ENCODE measurements around the gene TBC1D1.

TBC1D1 gene

DNA sequence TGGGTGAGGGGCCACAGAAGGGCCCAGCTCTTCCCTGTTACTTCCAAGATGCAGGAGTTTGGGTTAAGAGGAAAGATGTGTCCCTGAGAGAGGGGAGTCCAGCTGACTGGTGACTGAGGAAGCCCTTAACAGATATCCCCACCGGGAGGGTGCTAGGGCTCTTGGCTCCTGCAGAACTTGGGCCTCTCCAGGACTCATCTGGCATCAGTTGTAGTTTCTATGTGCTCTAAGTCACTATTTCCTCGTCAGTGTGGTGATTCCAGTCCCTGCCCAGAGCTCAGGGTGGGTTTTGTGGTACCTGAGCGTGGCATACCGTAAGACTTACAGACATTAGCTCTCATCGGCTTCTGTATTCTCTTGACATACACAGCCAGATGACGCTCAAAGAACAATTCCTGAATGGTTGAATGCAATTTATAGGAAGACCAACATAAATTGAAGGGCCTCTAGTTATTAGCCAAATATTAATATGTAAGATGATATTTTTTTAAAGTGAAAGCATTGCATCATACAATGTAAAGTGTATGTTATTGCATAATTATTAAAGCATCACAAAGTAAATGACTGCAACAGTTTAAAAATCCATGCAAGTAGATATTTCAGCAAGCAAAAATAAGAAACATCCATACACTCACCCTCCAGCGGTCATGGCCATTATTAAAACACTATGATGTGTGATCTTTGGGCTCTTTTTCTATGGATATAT is 264.9 kb downstream of the TBC1D1 start:
- no peaks in the 10 kb centered on the region for H3K36me3 ChIP-seq (ENCODE audit: control insufficient read depth in 2 of 2, insufficient read depth in 1 of 2, low read length in 2 of 2)
- H3K9me3 ChIP-seq (ENCODE audit: control insufficient read depth, insufficient read depth, low read depth, low read length): no peaks in the 10 kb centered on the region
- no peak overlapping the region for H3K4me3 ChIP-seq (ENCODE audit: low read depth, low read length)
- ChIA-PET POLR2A (interaction anchor here (0.6 to 0.7 kb wide), 2 partner anchors 11 to 87 kb away, joined by 3 read pairs; no protein-coding TSS in a partner anchor), CTCF (interaction anchor here (0.8 kb wide), 1 partner anchor 94 kb away, joined by 5 read pairs; no protein-coding TSS in a partner anchor)
- no peak for TF ChIP-seq ZNF600 (tag by site-specific recombination; IDR thresholded peaks at IDR 0.05)
- TF ChIP-seq GLIS2 (tag by site-specific recombination; IDR thresholded peaks at IDR 0.05): no peak
- TF ChIP-seq ZNF266 (tag by site-specific recombination; IDR thresholded peaks at IDR 0.05; ENCODE audit: low read depth): no peak
- TF ChIP-seq, protein P1, sequence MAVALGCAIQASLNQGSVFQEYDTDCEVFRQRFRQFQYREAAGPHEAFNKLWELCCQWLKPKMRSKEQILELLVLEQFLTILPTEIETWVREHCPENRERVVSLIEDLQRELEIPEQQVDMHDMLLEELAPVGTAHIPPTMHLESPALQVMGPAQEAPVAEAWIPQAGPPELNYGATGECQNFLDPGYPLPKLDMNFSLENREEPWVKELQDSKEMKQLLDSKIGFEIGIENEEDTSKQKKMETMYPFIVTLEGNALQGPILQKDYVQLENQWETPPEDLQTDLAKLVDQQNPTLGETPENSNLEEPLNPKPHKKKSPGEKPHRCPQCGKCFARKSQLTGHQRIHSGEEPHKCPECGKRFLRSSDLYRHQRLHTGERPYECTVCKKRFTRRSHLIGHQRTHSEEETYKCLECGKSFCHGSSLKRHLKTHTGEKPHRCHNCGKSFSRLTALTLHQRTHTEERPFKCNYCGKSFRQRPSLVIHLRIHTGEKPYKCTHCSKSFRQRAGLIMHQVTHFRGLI (tag by site-specific recombination; IDR thresholded peaks at IDR 0.05): no peak
- TF ChIP-seq BCL11A (tag by site-specific recombination; IDR thresholded peaks at IDR 0.05; ENCODE audit: low read depth): no peak
- peaks cover 4% of the 10 kb centered on the region; the same call in 1 of the 2 replicates for H3K4me1 ChIP-seq (ENCODE audit: control insufficient read depth, insufficient read depth, low read length)
- H3K27ac ChIP-seq (ENCODE audit: extremely low read depth, low read depth, low read length): no peak overlapping the region

GRCh38 chr4:38157592-38157991 is 266.7 kb downstream of the TBC1D1 start:
- Histone ChIP-seq H3K36me3 (ENCODE audit: control insufficient read depth in 2 of 2, insufficient read depth in 1 of 2, low read length in 2 of 2) (no peaks in the 10 kb centered on the region), H3K27ac (ENCODE audit: extremely low read depth, low read depth, low read length) (no peak overlapping the region), H3K4me1 (ENCODE audit: control insufficient read depth, insufficient read depth, low read length) (peaks cover 7% of the 10 kb centered on the region; the same call in 1 of the 2 replicates), H3K4me3 (ENCODE audit: low read depth, low read length) (no peak overlapping the region), H3K9me3 (ENCODE audit: control insufficient read depth, insufficient read depth, low read depth, low read length) (no peaks in the 10 kb centered on the region)
- TF ChIP-seq ZNF24 (tag by site-specific recombination; IDR thresholded peaks at IDR 0.05) (no peak), KLF17 (tag by site-specific recombination; IDR thresholded peaks at IDR 0.05) (0 out of 2 replicates have a peak, but pooled peaks have one; percentile 25), KLF9 (tag by site-specific recombination; IDR thresholded peaks at IDR 0.05; ENCODE audit: low read depth) (peak; percentile 45; the same call in 1 of the 2 replicates), KLF1 (tag by site-specific recombination; IDR thresholded peaks at IDR 0.05) (peak; percentile 94)
- ChIA-PET POLR2A (no interaction called here), CTCF (no interaction called here)

DNA sequence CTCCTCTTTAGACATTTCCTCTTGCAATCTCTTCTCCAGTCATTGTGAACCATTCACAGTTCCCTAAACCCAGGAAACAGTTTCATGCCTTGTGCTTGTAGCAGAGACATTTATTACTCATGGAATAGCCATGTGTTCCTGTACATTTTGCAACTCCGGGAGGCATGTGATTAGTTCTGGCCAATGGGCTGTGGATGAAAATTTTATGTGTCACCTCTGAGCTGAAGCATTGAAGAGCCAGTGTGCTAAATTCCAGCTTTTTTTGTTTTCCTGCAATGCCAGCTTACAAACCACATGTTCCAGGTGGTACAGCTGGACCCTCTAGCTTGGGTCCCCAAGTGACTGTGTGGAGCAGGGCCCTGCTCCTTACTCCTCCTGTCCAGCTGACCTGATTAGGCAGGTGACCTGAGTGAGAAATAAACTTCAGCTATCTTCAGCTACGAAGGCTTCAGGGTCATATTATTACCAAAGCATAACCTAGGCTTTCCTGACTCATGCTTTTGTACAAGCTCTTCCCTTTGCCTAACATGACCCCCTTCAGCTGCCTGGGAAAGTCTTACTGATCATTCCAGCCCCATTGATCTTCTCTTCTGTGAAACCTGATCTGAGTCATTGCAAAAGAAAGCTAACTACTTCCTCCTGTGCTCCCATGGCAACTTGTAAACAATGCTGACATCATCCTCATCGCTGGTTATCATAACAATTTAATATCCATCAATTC is 269.8 kb downstream of the TBC1D1 start:
- H3K4me3 ChIP-seq (ENCODE audit: low read depth, low read length): no peak overlapping the region
- peaks cover 3% of the 10 kb centered on the region; the same call in 1 of the 2 replicates for H3K4me1 ChIP-seq (ENCODE audit: control insufficient read depth, insufficient read depth, low read length)
- POLR2A ChIA-PET: no interaction called here
- no peaks in the 10 kb centered on the region for H3K36me3 ChIP-seq (ENCODE audit: control insufficient read depth in 2 of 2, insufficient read depth in 1 of 2, low read length in 2 of 2)
- no peak overlapping the region for H3K27ac ChIP-seq (ENCODE audit: extremely low read depth, low read depth, low read length)
- H3K9me3 ChIP-seq (ENCODE audit: control insufficient read depth, insufficient read depth, low read depth, low read length): no peaks in the 10 kb centered on the region
- CTCF ChIA-PET: interaction anchor here (0.6 to 1.0 kb wide), 4 partner anchors 17 to 1169 kb away, joined by 3 to 4 read pairs (median 3); partner anchors contain the start of gene TLR10
- no peak for TF ChIP-seq ZNF777 (tag by site-specific recombination; IDR thresholded peaks at IDR 0.05; ENCODE audit: borderline replicate concordance)
- no peak for TF ChIP-seq ZNF157 (tag by site-specific recombination; IDR thresholded peaks at IDR 0.05)
- TF ChIP-seq ZNF324 (tag by site-specific recombination; IDR thresholded peaks at IDR 0.05): peak; percentile 76
- peak; percentile 43 for TF ChIP-seq ZBTB17 (tag by site-specific recombination; IDR thresholded peaks at IDR 0.05)
- 0 out of 2 replicates have a peak, but pooled peaks have one; percentile 26 for TF ChIP-seq ZNF677 (tag by site-specific recombination; IDR thresholded peaks at IDR 0.05)
- no peak; the same call in 1 of the 2 replicates for TF ChIP-seq ZNF558 (tag by site-specific recombination; IDR thresholded peaks at IDR 0.05)
- TF ChIP-seq PRDM6 (tag by site-specific recombination; IDR thresholded peaks at IDR 0.05): peak; percentile 16; the same call in 1 of the 2 replicates
- TF ChIP-seq ZNF518A (tag by site-specific recombination; conservative IDR thresholded peaks at IDR 0.05; ENCODE audit: low read depth): 0 out of 2 replicates have a peak, but pooled peaks have one; percentile 19
- TF ChIP-seq, protein P2, sequence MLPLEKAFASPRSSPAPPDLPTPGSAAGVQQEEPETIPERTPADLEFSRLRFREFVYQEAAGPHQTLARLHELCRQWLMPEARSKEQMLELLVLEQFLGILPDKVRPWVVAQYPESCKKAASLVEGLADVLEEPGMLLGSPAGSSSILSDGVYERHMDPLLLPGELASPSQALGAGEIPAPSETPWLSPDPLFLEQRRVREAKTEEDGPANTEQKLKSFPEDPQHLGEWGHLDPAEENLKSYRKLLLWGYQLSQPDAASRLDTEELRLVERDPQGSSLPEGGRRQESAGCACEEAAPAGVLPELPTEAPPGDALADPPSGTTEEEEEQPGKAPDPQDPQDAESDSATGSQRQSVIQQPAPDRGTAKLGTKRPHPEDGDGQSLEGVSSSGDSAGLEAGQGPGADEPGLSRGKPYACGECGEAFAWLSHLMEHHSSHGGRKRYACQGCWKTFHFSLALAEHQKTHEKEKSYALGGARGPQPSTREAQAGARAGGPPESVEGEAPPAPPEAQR (tag by site-specific recombination; IDR thresholded peaks at IDR 0.05): no peak
